Fibroblast of skin of scalp (primary cell): ENCODE measurements around the gene KRT16. TPM values are rescaled to one million over a fixed set of nuclear protein-coding genes. Genes with fewer than 3 reads are reported as not detected.
A peak's percentile ranks its signal among the peaks of the same experiment; 100 is the strongest.

ENCODE experiments used
- DNase-seq: peaks from one replicate; pipeline ENCODE4 v3.0.0-alpha.2; 2013
- polyA plus RNA-seq, 2 experiments: library from polyadenylated mRNA; unstranded; fragments of 120-200 nt; gene quantifications; one replicate each; pipeline ENCODE4 v1.2.1, GENCODE V29; 2013; ENCODE audit not compliant: insufficient read length in 2 of 2

Gene KRT16
- 1.7 TPM for polyA plus RNA-seq (2013, experiment 1 of 2; ENCODE audit: insufficient read length)
- polyA plus RNA-seq (2013, experiment 2 of 2; ENCODE audit: insufficient read length), result 2.0 TPM

- DNase-seq, result peak; percentile 38
Measured at GRCh38 chr17:41612376-41613160, at the start of gene KRT16. Gene KRT16, minus strand, starts transcription at chr17:41612767. Its CDS starts 79 bp downstream, at chr17:41612688.

GRCh38 chr17:41660221-41660711 is 47.7 kb upstream of the KRT16 start:
- DNase-seq, result no peak

GRCh38 chr17:41659427-41660212 is 47.1 kb upstream of the KRT16 start:
- no peak for DNase-seq

GRCh38 chr17:41658846-41659245 is 46.3 kb upstream of the KRT16 start:
- no peak for DNase-seq

GRCh38 chr17:41657936-41658335 is 45.4 kb upstream of the KRT16 start:
- no peak for DNase-seq

- DNase-seq, result no peak
Measured at GRCh38 chr17:41657176-41657754, 44.7 kb upstream of the KRT16 start.

GRCh38 chr17:41656249-41657023 is 43.9 kb upstream of the KRT16 start:
- no peak for DNase-seq

- DNase-seq, result no peak
Measured at GRCh38 chr17:41655611-41656111, 43.1 kb upstream of the KRT16 start.

GRCh38 chr17:41654678-41655607 is 42.4 kb upstream of the KRT16 start:
- DNase-seq, result no peak

- no peak for DNase-seq
Measured at GRCh38 chr17:41653892-41654677, 41.5 kb upstream of the KRT16 start.

GRCh38 chr17:41653421-41653820 is 40.9 kb upstream of the KRT16 start:
- no peak for DNase-seq

- no peak for DNase-seq
Measured at GRCh38 chr17:41652461-41652970, 39.9 kb upstream of the KRT16 start.

GRCh38 chr17:41651625-41652460 is 39.3 kb upstream of the KRT16 start:
- peak; percentile 22 for DNase-seq

GRCh38 chr17:41650794-41651624 is 38.4 kb upstream of the KRT16 start:
- no peak for DNase-seq

GRCh38 chr17:41649923-41650519 is 37.5 kb upstream of the KRT16 start:
- DNase-seq, result no peak

GRCh38 chr17:41648411-41649195 is 36.0 kb upstream of the KRT16 start:
- peak; percentile 87 for DNase-seq
